ENCODE measurements around the gene FBXO31. TPM values are rescaled to one million over a fixed set of nuclear protein-coding genes. Genes with fewer than 3 reads are reported as not detected.

FBXO31 gene
- total and polyA plus RNA-seq, 2 donors (not counting 1 experiment from before 2014, with no cell fraction given) = 17.8 to 32.9 TPM

GRCh38 chr16:87342978-87343752, 40.4 kb downstream of the FBXO31 start:
- ATAC-seq (ENCODE audit: low read depth) = no peak

More at GRCh38 chr16:87342978-87343752, 40.4 kb downstream of the FBXO31 start:
- no peak for TF ChIP-seq EZH2 (IDR thresholded peaks at IDR 0.05; ENCODE audit: borderline replicate concordance, insufficient read depth, low read depth, low read length, poor library complexity, severe bottlenecking)
- TF ChIP-seq CTCF (IDR thresholded peaks at IDR 0.05) = no peak
- peaks cover 5% of the 10 kb centered on the region for H3K4me1 Mint-ChIP-seq
- H3K4me3 ChIP-seq (ENCODE audit: control extremely low read depth in 1 of 5, extremely low read depth in 1 of 5, insufficient read depth in 1 of 5, low read depth in 2 of 5, low read length in 4 of 5) = no peak overlapping the region
- no peak overlapping the region for H3K9ac ChIP-seq (ENCODE audit: low read length)
- H3K36me3 ChIP-seq (replicated peaks in 1 of 2; ENCODE audit: control extremely low read depth in 1 of 2, control insufficient read depth in 1 of 2, extremely low read depth in 1 of 2, insufficient read depth in 2 of 2, low read length in 1 of 2) = peaks cover 0 to 54% of the 10 kb centered on the region in 2 experiments
- WGBS (ENCODE audit: insufficient coverage) = 93% methylated on average over 26 of the region's 26 CpGs
- H3K27ac Mint-ChIP-seq = no peak overlapping the region
- POLR2A ChIA-PET = no interaction called here
- H4K20me1 ChIP-seq (ENCODE audit: control insufficient read depth, insufficient read depth, low read length, poor library complexity, severe bottlenecking) = peaks cover 15% of the 10 kb centered on the region
- H3K4me1 ChIP-seq (ENCODE audit: control insufficient read depth in 2 of 2, insufficient read depth in 2 of 2, low read length in 2 of 2) = peaks cover 0 to 4% of the 10 kb centered on the region in 2 donors
- no peak overlapping the region for H3K27ac ChIP-seq (ENCODE audit: low read length in 2 of 2)
- no peaks in the 10 kb centered on the region for H3K27me3 ChIP-seq (replicated peaks in 1 of 4; ENCODE audit: control extremely low read depth in 1 of 4, control insufficient read depth in 3 of 4, insufficient read depth in 4 of 4, low read length in 3 of 4)
- CTCF ChIA-PET = no interaction called here
- no peaks in the 10 kb centered on the region for H3K9me3 Mint-ChIP-seq (ENCODE audit: insufficient read depth)
- H2AFZ ChIP-seq (ENCODE audit: insufficient read depth, low read depth, low read length, poor library complexity, severe bottlenecking) = no peak overlapping the region
- no peak overlapping the region for H3K4me2 ChIP-seq (replicated peaks; ENCODE audit: low read depth, low read length, poor library complexity, severe bottlenecking)
- no peak overlapping the region for H3K4me3 Mint-ChIP-seq
- no peak for DNase-seq
- intact Hi-C loops (cut with micrococcal nuclease) = no loop called here
- H3K27me3 Mint-ChIP-seq = no peaks in the 10 kb centered on the region
- peaks cover 28% of the 10 kb centered on the region for H3K79me2 ChIP-seq (ENCODE audit: control insufficient read depth, insufficient read depth, low read length)
- no peaks in the 10 kb centered on the region for H3K9me3 ChIP-seq (ENCODE audit: control extremely low read depth in 1 of 3, control insufficient read depth in 2 of 3, insufficient read depth in 1 of 3, low read length in 2 of 3)
